HEK293 (cell line): ENCODE measurements around the gene APEX1.

Experiments used
- BCL11B ChIP-seq: fragments of 450-650 bp; formaldehyde crosslinking; IDR thresholded peaks from 2 replicates; pipeline ENCODE4 v1.5.1; 2016; ENCODE audit warnings: low read depth, missing biosample characterization, missing genetic modification characterization
- KLF1 ChIP-seq: fragments of 450-650 bp; formaldehyde crosslinking; IDR thresholded peaks from 2 replicates; pipeline ENCODE4 v1.5.1; 2016; ENCODE audit warnings: missing biosample characterization, missing genetic modification characterization
- OVOL3 ChIP-seq: fragments of 450-650 bp; formaldehyde crosslinking; IDR thresholded peaks from 2 replicates; pipeline ENCODE4 v1.5.1; 2016; ENCODE audit warnings: missing biosample characterization, missing genetic modification characterization
- REPIN1 ChIP-seq: fragments of 450-650 bp; formaldehyde crosslinking; IDR thresholded peaks from 2 replicates; pipeline ENCODE4 v1.5.1; 2017; ENCODE audit warnings: missing biosample characterization, missing genetic modification characterization, low read depth
- SP3 ChIP-seq: fragments of 450-650 bp; formaldehyde crosslinking; IDR thresholded peaks from 2 replicates; pipeline ENCODE4 v1.5.1; 2016; ENCODE audit warnings: missing biosample characterization, missing genetic modification characterization
- ZBTB17 ChIP-seq: fragments of 450-650 bp; formaldehyde crosslinking; IDR thresholded peaks from 2 replicates; pipeline ENCODE4 v1.5.1; 2016; ENCODE audit warnings: missing biosample characterization, missing genetic modification characterization
- ZBTB48 ChIP-seq: fragments of 450-650 bp; formaldehyde crosslinking; IDR thresholded peaks from 2 replicates; pipeline ENCODE4 v1.5.1; 2016; ENCODE audit warnings: missing biosample characterization, missing genetic modification characterization
- ZFP3 ChIP-seq: fragments of 450-650 bp; formaldehyde crosslinking; IDR thresholded peaks from 2 replicates; pipeline ENCODE4 v1.5.1; 2016; ENCODE audit warnings: low read depth, missing biosample characterization, missing genetic modification characterization
- ZFP41 ChIP-seq: fragments of 450-650 bp; formaldehyde crosslinking; IDR thresholded peaks from 2 replicates; pipeline ENCODE4 v1.5.1; 2016; ENCODE audit warnings: missing biosample characterization, missing genetic modification characterization, borderline replicate concordance
- ZNF114 ChIP-seq: fragments of 450-650 bp; formaldehyde crosslinking; IDR thresholded peaks from 2 replicates; pipeline ENCODE4 v1.5.0; 2017; ENCODE audit warnings: missing biosample characterization, missing genetic modification characterization
- ZNF133 ChIP-seq: fragments of 450-650 bp; formaldehyde crosslinking; IDR thresholded peaks from 2 replicates; pipeline ENCODE4 v1.5.1; 2016; ENCODE audit warnings: missing biosample characterization, missing genetic modification characterization
- ZNF155 ChIP-seq: fragments of 450-650 bp; formaldehyde crosslinking; IDR thresholded peaks from 2 replicates; pipeline ENCODE4 v1.5.1; 2016; ENCODE audit warnings: missing biosample characterization, missing genetic modification characterization
- ZNF157 ChIP-seq: fragments of 450-650 bp; formaldehyde crosslinking; IDR thresholded peaks from 2 replicates; pipeline ENCODE4 v1.5.1; 2016; ENCODE audit warnings: missing biosample characterization, missing genetic modification characterization
- ZNF266 ChIP-seq: fragments of 450-650 bp; formaldehyde crosslinking; IDR thresholded peaks from 2 replicates; pipeline ENCODE4 v1.5.1; 2016; ENCODE audit warnings: missing biosample characterization, missing genetic modification characterization, low read depth
- ZNF311 ChIP-seq: fragments of 450-650 bp; formaldehyde crosslinking; IDR thresholded peaks from 2 replicates; pipeline ENCODE4 v1.5.1; 2017; ENCODE audit warnings: missing biosample characterization, missing genetic modification characterization, borderline replicate concordance
- ZNF366 ChIP-seq: fragments of 450-650 bp; formaldehyde crosslinking; conservative IDR thresholded peaks from 2 replicates; pipeline ENCODE4 v1.5.1; 2016; ENCODE audit warnings: missing biosample characterization, missing genetic modification characterization
- ZNF394 ChIP-seq: fragments of 450-650 bp; formaldehyde crosslinking; IDR thresholded peaks from 2 replicates; pipeline ENCODE4 v1.5.1; 2016; ENCODE audit warnings: missing biosample characterization, missing genetic modification characterization, mild to moderate bottlenecking, moderate library complexity, borderline replicate concordance
- ZNF521 ChIP-seq: fragments of 450-650 bp; formaldehyde crosslinking; IDR thresholded peaks from 2 replicates; pipeline ENCODE4 v1.5.1; 2017; ENCODE audit warnings: missing biosample characterization, mild to moderate bottlenecking, missing genetic modification characterization
- ZNF529 ChIP-seq: fragments of 450-650 bp; formaldehyde crosslinking; IDR thresholded peaks from 2 replicates; pipeline ENCODE4 v1.5.1; 2017; ENCODE audit warnings: missing genetic modification characterization, missing biosample characterization; ENCODE audit not compliant: insufficient replicate concordance
- ZNF785 ChIP-seq: fragments of 450-650 bp; formaldehyde crosslinking; IDR thresholded peaks from 2 replicates; pipeline ENCODE4 v1.5.1; 2016; ENCODE audit warnings: missing biosample characterization, missing genetic modification characterization
- TF ChIP-seq, protein P1 (sequence below): fragments of 450-650 bp; formaldehyde crosslinking; IDR thresholded peaks from 2 replicates; pipeline ENCODE4 v1.5.1; 2016; ENCODE audit warnings: missing biosample characterization, missing genetic modification characterization
- TF ChIP-seq, protein P2 (sequence below): sonication (generic); formaldehyde crosslinking; IDR thresholded peaks from 2 replicates; pipeline ENCODE4 v1.8.1; 2022; ENCODE audit warnings: mild to moderate bottlenecking, moderate library complexity, missing genetic modification reagents
- TF ChIP-seq, protein P3 (sequence below): fragments of 450-650 bp; formaldehyde crosslinking; IDR thresholded peaks from 2 replicates; pipeline ENCODE4 v1.5.1; 2016; ENCODE audit warnings: missing biosample characterization, missing genetic modification characterization
- TF ChIP-seq, protein P4 (sequence below): fragments of 450-650 bp; formaldehyde crosslinking; IDR thresholded peaks from 2 replicates; pipeline ENCODE4 v1.5.1; 2016; ENCODE audit warnings: missing biosample characterization, missing genetic modification characterization
- TF ChIP-seq, protein P5 (sequence below): fragments of 450-650 bp; formaldehyde crosslinking; IDR thresholded peaks from 2 replicates; pipeline ENCODE4 v1.5.1; 2016; ENCODE audit warnings: missing biosample characterization, missing genetic modification characterization
- TF ChIP-seq, protein P6 (sequence below): fragments of 450-650 bp; formaldehyde crosslinking; IDR thresholded peaks from 2 replicates; pipeline ENCODE4 v1.5.0; 2017; ENCODE audit warnings: missing biosample characterization, missing genetic modification characterization, borderline replicate concordance
- TF ChIP-seq, protein P7 (sequence below): fragments of 450-650 bp; formaldehyde crosslinking; IDR thresholded peaks from 2 replicates; pipeline ENCODE4 v1.5.1; 2017; ENCODE audit warnings: missing biosample characterization, mild to moderate bottlenecking, missing genetic modification characterization, moderate library complexity

The APEX1 gene

DNA sequence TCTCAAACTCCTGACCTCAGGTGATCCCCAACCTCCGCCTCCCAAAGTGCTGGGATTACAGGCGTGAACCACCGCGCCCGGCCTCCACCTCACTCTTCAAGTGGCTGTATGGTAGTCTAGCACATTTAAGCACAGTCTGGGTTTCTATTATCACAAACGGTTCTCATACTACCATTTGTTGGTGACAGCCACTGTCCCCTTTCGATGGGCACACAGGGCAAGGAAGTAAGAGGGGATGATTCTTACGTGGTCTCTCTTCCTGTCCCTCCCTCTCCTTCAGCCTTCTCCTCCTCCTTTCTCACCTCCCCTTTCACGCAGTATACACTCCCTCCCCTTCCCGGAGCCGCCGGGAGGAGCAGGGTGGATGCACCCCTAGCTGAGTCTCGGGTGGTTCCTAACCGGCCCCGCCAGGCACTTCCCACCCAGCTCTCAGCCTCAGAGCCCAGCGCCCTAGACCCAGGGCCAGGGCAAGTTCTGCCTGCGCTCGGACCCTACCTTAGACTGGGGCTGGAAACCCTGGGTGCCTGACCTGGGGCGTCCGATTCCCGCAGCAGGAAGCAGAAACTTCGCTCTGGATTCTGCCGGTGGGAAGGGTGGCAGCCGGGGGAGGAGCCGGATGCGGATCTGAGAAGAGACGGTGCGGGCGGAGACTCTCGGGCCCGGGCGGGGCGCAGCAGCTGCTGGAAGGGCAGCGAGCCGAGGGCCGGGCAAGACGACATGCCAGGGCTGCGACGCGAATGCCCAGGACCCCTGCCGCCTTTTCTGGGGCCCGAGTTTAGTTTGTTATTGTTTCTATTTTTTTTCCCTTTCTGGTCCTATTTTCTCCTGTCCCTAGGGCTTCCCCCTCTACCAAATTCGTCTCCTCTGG, 41.9 kb upstream of the APEX1 start, which contains the start of gene TEP1 (continued):
- TF ChIP-seq REPIN1 (tag by site-specific recombination) (no peak), ZNF157 (tag by site-specific recombination) (no peak), ZFP3 (tag by site-specific recombination) (no peak), ZBTB17 (tag by site-specific recombination) (peak; percentile 90), ZNF133 (0 out of 2 replicates have a peak, but pooled peaks have one; percentile 22), ZNF366 (tag by site-specific recombination) (peak; percentile 58), ZNF114 (tag by site-specific recombination) (no peak), OVOL3 (tag by site-specific recombination) (no peak), ZFP41 (tag by site-specific recombination) (no peak), ZNF266 (tag by site-specific recombination) (no peak), ZNF394 (tag by site-specific recombination) (peak; percentile 51; the same call in 1 of the 2 replicates), ZNF155 (tag by site-specific recombination) (no peak), ZNF521 (tag by site-specific recombination) (no peak), ZNF785 (tag by site-specific recombination) (no peak), KLF1 (tag by site-specific recombination) (peak; percentile 64; the same call in 1 of the 2 replicates), ZNF529 (no peak), SP3 (tag by site-specific recombination) (peak; percentile 88), ZBTB48 (tag by site-specific recombination) (peak; percentile 91), BCL11B (no peak), ZNF311 (tag by site-specific recombination) (no peak)
- TF ChIP-seq, protein P1, sequence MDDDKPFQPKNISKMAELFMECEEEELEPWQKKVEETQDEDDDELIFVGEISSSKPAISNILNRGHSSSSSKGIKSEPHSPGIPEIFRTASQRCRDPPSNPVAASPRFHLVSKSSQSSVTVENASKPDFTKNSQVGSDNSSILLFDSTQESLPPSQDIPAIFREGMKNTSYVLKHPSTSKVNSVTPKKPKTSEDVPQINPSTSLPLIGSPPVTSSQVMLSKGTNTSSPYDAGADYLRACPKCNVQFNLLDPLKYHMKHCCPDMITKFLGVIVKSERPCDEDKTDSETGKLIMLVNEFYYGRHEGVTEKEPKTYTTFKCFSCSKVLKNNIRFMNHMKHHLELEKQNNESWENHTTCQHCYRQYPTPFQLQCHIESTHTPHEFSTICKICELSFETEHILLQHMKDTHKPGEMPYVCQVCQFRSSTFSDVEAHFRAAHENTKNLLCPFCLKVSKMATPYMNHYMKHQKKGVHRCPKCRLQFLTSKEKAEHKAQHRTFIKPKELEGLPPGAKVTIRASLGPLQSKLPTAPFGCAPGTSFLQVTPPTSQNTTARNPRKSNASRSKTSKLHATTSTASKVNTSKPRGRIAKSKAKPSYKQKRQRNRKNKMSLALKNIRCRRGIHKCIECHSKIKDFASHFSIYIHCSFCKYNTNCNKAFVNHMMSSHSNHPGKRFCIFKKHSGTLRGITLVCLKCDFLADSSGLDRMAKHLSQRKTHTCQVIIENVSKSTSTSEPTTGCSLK = no peak
- TF ChIP-seq, protein P2, sequence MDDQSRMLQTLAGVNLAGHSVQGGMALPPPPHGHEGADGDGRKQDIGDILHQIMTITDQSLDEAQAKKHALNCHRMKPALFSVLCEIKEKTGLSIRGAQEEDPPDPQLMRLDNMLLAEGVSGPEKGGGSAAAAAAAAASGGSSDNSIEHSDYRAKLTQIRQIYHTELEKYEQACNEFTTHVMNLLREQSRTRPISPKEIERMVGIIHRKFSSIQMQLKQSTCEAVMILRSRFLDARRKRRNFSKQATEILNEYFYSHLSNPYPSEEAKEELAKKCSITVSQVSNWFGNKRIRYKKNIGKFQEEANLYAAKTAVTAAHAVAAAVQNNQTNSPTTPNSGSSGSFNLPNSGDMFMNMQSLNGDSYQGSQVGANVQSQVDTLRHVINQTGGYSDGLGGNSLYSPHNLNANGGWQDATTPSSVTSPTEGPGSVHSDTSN = no peak
- TF ChIP-seq, protein P3, sequence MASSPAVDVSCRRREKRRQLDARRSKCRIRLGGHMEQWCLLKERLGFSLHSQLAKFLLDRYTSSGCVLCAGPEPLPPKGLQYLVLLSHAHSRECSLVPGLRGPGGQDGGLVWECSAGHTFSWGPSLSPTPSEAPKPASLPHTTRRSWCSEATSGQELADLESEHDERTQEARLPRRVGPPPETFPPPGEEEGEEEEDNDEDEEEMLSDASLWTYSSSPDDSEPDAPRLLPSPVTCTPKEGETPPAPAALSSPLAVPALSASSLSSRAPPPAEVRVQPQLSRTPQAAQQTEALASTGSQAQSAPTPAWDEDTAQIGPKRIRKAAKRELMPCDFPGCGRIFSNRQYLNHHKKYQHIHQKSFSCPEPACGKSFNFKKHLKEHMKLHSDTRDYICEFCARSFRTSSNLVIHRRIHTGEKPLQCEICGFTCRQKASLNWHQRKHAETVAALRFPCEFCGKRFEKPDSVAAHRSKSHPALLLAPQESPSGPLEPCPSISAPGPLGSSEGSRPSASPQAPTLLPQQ (tag by site-specific recombination) = peak; percentile 59
- TF ChIP-seq, protein P4, sequence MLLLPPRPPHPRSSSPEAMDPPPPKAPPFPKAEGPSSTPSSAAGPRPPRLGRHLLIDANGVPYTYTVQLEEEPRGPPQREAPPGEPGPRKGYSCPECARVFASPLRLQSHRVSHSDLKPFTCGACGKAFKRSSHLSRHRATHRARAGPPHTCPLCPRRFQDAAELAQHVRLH (tag by site-specific recombination) = peak; percentile 26; the same call in 1 of the 2 replicates
- TF ChIP-seq, protein P5, sequence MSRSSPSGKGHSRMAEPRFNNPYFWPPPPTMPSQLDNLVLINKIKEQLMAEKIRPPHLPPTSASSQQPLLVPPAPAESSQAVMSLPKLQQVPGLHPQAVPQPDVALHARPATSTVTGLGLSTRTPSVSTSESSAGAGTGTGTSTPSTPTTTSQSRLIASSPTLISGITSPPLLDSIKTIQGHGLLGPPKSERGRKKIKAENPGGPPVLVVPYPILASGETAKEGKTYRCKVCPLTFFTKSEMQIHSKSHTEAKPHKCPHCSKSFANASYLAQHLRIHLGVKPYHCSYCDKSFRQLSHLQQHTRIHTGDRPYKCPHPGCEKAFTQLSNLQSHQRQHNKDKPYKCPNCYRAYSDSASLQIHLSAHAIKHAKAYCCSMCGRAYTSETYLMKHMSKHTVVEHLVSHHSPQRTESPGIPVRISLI (tag by site-specific recombination) = no peak
- TF ChIP-seq, protein P6, sequence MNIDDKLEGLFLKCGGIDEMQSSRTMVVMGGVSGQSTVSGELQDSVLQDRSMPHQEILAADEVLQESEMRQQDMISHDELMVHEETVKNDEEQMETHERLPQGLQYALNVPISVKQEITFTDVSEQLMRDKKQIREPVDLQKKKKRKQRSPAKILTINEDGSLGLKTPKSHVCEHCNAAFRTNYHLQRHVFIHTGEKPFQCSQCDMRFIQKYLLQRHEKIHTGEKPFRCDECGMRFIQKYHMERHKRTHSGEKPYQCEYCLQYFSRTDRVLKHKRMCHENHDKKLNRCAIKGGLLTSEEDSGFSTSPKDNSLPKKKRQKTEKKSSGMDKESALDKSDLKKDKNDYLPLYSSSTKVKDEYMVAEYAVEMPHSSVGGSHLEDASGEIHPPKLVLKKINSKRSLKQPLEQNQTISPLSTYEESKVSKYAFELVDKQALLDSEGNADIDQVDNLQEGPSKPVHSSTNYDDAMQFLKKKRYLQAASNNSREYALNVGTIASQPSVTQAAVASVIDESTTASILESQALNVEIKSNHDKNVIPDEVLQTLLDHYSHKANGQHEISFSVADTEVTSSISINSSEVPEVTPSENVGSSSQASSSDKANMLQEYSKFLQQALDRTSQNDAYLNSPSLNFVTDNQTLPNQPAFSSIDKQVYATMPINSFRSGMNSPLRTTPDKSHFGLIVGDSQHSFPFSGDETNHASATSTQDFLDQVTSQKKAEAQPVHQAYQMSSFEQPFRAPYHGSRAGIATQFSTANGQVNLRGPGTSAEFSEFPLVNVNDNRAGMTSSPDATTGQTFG (tag by site-specific recombination) = no peak
- TF ChIP-seq, protein P7, sequence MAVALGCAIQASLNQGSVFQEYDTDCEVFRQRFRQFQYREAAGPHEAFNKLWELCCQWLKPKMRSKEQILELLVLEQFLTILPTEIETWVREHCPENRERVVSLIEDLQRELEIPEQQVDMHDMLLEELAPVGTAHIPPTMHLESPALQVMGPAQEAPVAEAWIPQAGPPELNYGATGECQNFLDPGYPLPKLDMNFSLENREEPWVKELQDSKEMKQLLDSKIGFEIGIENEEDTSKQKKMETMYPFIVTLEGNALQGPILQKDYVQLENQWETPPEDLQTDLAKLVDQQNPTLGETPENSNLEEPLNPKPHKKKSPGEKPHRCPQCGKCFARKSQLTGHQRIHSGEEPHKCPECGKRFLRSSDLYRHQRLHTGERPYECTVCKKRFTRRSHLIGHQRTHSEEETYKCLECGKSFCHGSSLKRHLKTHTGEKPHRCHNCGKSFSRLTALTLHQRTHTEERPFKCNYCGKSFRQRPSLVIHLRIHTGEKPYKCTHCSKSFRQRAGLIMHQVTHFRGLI (tag by site-specific recombination) = peak; percentile 78
